Mucosa of rectum (tissue), 2 donors: ENCODE measurements around the gene GNA15.
A peak's percentile ranks its signal among the peaks of the same experiment; 100 is the strongest.

Source experiments
- H3K27ac ChIP-seq, 2 donors: one replicate each; pipeline ENCODE4 v1.7.0; 2013; ENCODE audit warnings: inconsistent platforms in 2 of 2, low read depth in 2 of 2, low read length in 2 of 2
- H3K27me3 ChIP-seq, 2 donors: one replicate each; pipeline ENCODE4 v1.7.0; 2013; ENCODE audit warnings: low read length in 2 of 2; ENCODE audit not compliant: control insufficient read depth in 2 of 2, insufficient read depth in 2 of 2
- H3K36me3 ChIP-seq, 2 donors: one replicate each; pipeline ENCODE4 v1.7.0; 2013; ENCODE audit warnings: low read length in 2 of 2; ENCODE audit not compliant: control insufficient read depth in 2 of 2, insufficient read depth in 2 of 2
- H3K4me1 ChIP-seq, 2 donors: one replicate each; pipeline ENCODE4 v1.7.0; 2013; ENCODE audit warnings: low read length in 2 of 2, mild to moderate bottlenecking in 1 of 2; ENCODE audit not compliant: control insufficient read depth in 2 of 2, insufficient read depth in 2 of 2
- H3K4me3 ChIP-seq, 2 donors: one replicate each; pipeline ENCODE4 v1.7.0; 2013; ENCODE audit warnings: low read length in 2 of 2
- H3K9ac ChIP-seq, 2 donors: one replicate each; pipeline ENCODE4 v1.7.0; 2013; ENCODE audit warnings: low read length in 2 of 2, low read depth in 1 of 2, mild to moderate bottlenecking in 1 of 2
- H3K9me3 ChIP-seq, 2 donors: one replicate each; pipeline ENCODE4 v1.7.0; 2013; ENCODE audit warnings: low read length in 2 of 2; ENCODE audit not compliant: control insufficient read depth in 2 of 2
- donor health status: healthy.
- donor health status: Normal muscosa, but diverticular disease.

GNA15 gene

DNA sequence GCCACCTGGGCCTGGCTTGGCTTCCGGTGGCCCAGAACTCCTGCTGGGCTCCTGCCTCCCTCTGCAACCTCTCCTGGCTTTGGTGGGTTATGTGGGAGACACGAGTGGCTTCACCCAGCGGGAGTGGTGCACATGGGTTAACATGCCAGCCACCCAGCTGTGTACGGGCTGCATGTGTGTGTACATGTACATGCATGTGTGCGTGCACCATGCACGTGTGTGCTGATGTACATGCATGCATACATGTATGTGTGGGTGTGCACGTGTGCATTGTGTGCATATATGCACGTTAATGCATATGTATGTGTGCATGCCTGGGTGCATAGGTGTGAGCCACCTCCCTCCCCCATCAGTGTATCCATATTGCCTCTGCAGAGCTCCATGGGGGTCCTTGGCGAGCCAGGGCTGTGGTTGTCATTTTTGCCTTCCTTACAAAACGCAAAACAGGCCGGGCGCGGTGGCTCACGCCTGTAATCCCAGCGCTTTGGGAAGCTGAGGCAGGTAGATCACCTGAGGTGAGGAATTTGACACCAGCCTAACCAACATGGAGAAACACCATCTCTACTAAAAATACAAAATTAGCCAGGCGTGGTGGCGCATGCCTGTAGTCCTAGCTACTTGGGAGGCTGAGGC, 29.2 kb upstream of the GNA15 start:
- Histone ChIP-seq H3K9ac (no peak overlapping the region), H3K36me3 (peaks cover 5 to 6% of the 10 kb centered on the region in 2 donors), H3K4me3 (no peak overlapping the region), H3K4me1 (peaks cover 40 to 54% of the 10 kb centered on the region in 2 donors), H3K27me3 (no peaks in the 10 kb centered on the region), H3K9me3 (no peaks in the 10 kb centered on the region), H3K27ac (peak overlapping the region; percentile 77 to 83)

DNA sequence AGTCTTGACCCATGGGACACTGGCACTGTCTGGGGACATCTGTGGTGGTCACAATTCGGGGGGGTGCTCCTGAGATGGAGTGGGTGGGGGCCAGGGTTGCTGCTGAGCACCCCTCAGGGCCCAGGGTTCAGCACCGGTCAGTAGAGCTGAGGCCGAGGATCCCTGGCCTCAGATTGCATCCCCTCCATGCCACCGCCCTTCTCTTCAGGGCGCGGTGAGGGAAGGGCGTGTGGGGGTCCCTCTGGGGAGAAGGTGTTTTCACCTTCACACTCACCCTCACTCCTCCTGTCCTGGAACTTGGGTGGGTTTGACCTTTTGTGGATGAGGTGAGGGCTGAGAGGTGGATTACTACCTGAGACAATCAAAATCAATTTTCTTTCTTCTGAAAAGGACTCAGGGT, 28.2 kb upstream of the GNA15 start:
- Histone ChIP-seq H3K27me3 (no peaks in the 10 kb centered on the region), H3K36me3 (peaks cover 6 to 8% of the 10 kb centered on the region in 2 donors), H3K9ac (peak overlapping the region; percentile 41 to 55), H3K9me3 (no peaks in the 10 kb centered on the region), H3K4me1 (peaks cover 36 to 48% of the 10 kb centered on the region in 2 donors), H3K27ac (peak overlapping the region; percentile 77 to 83), H3K4me3 (peak overlapping the region in 1 of 2 donors; percentile 7)

DNA sequence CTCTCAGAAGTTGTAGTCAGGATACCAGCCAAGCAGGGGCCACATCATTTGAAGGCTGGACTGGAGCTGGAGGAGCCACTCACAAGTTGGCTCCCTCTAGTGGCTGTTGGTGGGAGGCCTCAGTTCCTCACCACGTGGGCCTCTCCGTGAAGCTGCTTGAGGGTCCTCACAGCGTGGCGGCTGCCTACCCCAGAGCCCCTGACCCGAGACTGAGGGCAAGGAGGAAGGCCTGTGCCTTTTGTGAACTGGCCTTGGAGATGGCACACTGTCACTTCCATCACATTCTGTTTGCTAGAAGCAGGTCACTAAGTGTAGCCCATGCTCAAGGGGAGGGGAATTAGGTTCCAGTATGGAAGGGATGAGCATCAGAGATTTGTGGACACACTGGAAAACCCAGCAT, 27.1 kb upstream of the GNA15 start:
- Histone ChIP-seq H3K4me3 (no peak overlapping the region), H3K9me3 (no peaks in the 10 kb centered on the region), H3K27me3 (no peaks in the 10 kb centered on the region), H3K36me3 (peaks cover 11 to 16% of the 10 kb centered on the region in 2 donors), H3K27ac (no peak overlapping the region), H3K9ac (no peak overlapping the region), H3K4me1 (peaks cover 32 to 44% of the 10 kb centered on the region in 2 donors)

DNA sequence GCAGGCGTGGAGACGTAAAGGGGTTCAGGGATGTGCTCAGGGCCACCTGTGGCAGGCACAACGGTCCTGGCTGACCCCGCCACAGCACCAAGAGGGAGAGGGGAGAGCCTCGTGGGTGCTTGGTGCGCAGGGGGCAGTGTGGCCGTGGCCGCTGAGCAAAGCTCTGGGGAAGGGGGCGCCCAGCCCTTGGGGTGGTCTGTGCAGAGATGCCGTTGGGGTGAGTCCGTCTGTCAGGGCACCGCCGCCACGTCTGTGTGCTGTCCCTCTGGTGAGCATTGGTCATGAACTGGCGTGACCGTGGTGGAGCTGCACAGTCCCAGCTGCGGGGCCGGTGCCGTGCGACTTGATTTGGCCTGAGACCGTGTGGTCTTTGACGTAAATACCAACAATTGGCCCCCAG, 26.3 kb upstream of the GNA15 start:
- H3K4me1 ChIP-seq, result peaks cover 26 to 37% of the 10 kb centered on the region in 2 donors
- no peaks in the 10 kb centered on the region for H3K9me3 ChIP-seq
- peaks cover 17 to 20% of the 10 kb centered on the region in 2 donors for H3K36me3 ChIP-seq
- no peaks in the 10 kb centered on the region for H3K27me3 ChIP-seq
- H3K9ac ChIP-seq, result no peak overlapping the region
- no peak overlapping the region for H3K27ac ChIP-seq
- no peak overlapping the region for H3K4me3 ChIP-seq

DNA sequence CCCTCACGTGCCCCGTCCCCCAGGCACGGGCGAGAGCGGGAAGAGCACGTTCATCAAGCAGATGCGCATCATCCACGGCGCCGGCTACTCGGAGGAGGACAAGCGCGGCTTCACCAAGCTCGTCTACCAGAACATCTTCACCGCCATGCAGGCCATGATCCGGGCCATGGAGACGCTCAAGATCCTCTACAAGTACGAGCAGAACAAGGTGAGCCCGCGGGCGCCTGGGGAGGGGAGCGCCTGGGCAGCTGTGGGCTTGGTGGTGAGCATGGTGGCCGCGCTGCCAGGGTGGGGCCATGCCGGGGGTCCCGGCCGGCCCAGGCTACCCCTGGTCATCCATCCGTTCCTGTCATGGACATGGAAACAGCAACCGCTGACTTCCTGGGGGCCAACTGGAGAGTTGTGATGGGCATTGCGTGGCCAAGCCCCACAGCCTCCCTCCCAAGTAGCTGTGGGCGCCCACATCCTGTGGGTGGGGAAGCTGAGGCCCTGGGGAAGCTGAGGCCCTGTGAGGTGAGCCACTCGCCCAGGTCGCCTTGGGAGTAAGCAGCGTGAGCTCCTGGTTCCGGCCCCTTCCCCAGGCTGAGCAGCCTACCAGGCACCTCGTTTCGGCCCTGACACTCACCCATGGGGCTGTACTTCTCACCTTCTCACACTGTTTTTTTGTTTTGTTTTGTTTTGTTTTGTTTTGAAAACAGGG, 25.6 kb upstream of the GNA15 start:
- H3K4me1 ChIP-seq, result peaks cover 25 to 32% of the 10 kb centered on the region in 2 donors
- no peak overlapping the region for H3K27ac ChIP-seq
- no peaks in the 10 kb centered on the region for H3K9me3 ChIP-seq
- H3K27me3 ChIP-seq, result no peaks in the 10 kb centered on the region
- H3K4me3 ChIP-seq, result no peak overlapping the region
- peaks cover 17 to 27% of the 10 kb centered on the region in 2 donors for H3K36me3 ChIP-seq
- H3K9ac ChIP-seq, result no peak overlapping the region

DNA sequence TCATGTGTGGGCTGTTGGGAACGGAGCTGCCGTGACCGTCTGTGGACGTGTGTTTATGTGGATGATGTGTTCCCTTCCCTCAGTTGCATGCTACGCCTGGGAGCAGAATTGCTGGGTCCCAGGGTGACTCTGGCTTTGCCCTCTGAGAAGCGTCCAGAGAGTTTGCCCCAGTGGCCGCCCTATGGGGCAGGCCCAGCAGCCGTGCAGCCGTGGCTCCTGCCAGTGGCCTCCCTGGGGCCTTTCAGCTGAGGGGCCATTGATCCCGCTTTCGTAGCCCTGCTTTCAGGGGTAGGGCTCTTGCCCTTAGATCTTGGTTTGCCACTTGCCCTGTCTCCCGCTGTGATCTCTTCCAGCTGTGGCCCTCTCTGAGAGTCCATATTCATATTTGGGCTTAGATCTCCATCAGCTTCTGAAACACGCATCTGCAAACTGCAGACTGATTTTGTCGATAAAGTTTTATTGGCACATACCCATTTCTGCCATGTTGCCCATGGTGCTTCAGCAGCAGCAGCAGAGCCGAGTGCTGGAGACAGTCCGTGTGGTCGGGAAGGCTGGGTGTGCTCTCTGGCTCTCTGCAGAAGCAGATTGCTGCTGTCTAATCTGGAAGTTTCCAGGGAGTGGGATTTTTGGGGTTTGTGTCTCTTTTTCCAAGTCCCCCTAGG, 24.1 kb upstream of the GNA15 start:
- H3K9me3 ChIP-seq, result no peaks in the 10 kb centered on the region
- peaks cover 22 to 26% of the 10 kb centered on the region in 2 donors for H3K36me3 ChIP-seq
- no peaks in the 10 kb centered on the region for H3K27me3 ChIP-seq
- H3K9ac ChIP-seq, result no peak overlapping the region
- H3K27ac ChIP-seq, result no peak overlapping the region
- no peak overlapping the region for H3K4me3 ChIP-seq
- H3K4me1 ChIP-seq, result peaks cover 13 to 18% of the 10 kb centered on the region in 2 donors

DNA sequence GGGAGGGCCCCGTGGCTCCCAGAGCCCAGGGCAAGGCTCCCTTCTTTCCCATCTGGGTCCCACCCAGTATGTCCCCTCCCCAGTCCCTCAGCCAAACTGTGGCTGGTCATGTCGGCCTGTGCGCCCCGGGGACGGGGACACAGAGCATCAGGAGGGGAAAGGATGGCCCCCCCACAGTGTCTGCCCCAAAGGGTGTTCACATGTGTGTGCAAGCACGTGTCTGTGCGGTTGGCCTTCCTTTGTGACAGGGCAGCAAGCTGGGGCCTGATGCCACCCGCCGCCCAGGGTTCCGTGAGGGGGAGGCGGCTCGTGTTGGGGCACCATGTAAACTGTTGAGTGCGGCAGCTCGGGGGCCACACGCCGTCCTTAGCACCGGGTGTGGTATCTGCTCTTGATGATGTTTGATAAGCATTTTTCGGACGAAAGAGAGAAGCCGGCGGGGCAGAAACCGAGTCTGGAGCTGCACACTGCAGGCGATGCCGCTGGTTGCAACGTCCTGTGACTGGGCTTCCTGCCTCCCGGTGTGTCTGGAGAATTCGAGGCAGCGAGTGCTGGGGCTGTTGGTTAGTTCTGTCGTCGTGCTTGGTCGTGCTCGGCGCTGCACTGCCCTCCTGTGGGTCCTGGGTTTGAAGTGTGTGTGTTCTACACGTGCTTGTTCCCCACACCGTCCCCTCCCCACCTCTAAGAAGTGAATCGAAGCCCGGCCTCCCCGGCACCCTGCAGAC, 23.3 kb upstream of the GNA15 start:
- Histone ChIP-seq H3K9me3 (no peaks in the 10 kb centered on the region), H3K4me1 (peaks cover 9 to 11% of the 10 kb centered on the region in 2 donors), H3K9ac (no peak overlapping the region), H3K4me3 (no peak overlapping the region), H3K36me3 (peaks cover 22 to 26% of the 10 kb centered on the region in 2 donors), H3K27me3 (no peaks in the 10 kb centered on the region), H3K27ac (no peak overlapping the region)

DNA sequence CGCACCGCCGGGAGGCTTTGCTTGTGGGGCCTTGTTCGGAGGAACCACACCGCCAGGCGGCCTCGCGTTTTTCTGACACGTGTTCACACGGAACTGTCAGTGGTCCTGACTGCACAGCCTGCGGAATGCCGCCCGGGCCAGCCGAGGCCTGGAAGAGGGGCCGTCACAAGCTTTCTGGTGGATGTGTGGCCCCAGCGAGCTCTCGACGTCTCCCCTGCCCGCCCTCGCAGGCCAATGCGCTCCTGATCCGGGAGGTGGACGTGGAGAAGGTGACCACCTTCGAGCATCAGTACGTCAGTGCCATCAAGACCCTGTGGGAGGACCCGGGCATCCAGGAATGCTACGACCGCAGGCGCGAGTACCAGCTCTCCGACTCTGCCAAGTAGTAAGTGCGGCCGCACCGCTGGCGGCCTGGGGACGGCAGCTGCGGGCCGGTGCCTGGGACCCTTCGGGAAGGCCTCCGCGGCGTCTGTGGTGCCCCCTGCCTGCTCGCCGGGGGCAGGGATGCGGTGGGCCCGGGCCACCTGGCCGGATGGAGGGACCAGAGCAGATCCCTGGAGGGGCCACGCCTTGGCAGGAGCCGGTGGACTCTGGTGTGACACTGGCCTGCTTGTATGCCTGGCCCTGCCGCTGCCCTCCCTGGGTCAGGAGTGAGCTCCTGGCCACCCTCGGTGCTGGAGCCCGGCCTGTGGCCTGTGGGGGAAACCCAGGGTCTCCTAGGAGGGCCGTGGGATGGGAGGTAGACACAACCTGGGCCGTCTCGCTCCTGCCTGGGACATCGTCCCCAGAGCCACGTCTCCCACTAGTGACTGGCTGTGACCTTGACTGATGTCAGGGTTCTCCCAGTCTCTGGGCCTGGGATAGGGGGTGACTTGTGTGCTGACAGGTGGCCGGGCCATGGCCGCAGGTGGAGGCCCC, 22.5 kb upstream of the GNA15 start:
- Histone ChIP-seq H3K27me3 (no peaks in the 10 kb centered on the region), H3K9me3 (no peaks in the 10 kb centered on the region), H3K4me3 (no peak overlapping the region), H3K36me3 (peaks cover 30 to 32% of the 10 kb centered on the region in 2 donors), H3K4me1 (peaks cover 1 to 3% of the 10 kb centered on the region in 2 donors), H3K9ac (no peak overlapping the region), H3K27ac (no peak overlapping the region)

DNA sequence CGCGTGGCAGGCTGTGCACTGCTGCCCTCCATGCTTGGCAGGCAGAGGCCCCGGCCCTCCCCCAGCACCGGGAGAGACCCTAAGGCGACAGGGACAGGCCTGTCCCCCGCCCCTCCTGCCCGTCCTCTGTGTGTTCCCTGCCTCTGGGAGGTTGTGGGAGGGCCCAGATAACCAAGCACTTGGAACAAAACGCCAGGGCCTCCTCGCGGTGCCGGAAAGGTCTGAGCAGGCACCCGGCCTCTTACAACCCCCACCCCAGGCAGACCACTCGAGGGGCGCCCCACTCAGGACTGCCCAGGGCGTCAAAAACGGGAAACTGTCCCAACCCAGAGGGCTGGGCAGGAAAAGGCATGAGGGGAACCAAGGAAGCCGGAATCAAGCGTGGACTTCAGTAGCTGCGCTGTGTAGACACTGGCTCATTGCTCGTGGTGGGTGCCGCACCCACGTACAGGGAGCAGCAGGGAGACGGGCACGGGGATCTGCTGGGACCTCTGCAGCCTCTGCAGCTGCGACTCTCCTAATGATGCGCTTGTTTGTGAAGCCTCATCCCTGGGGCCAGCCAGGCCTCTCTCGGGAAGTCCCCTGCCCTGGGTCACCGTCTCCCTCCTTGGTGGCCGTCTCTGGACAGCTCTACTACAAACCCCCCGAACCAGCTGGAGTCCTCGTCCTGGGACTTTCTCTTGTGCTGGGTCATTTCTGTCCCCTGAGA, 21.7 kb upstream of the GNA15 start:
- Histone ChIP-seq H3K9ac (no peak overlapping the region), H3K36me3 (peaks cover 34 to 37% of the 10 kb centered on the region in 2 donors), H3K4me3 (no peak overlapping the region), H3K9me3 (no peaks in the 10 kb centered on the region), H3K4me1 (no peaks in the 10 kb centered on the region), H3K27me3 (no peaks in the 10 kb centered on the region), H3K27ac (no peak overlapping the region)
